Stimulated activated CD8-positive, alpha-beta memory T cell treated with anti-CD3 and anti-CD28 coated beads, Interleukin-7, amount 100 ng/mL, for 48 hours (primary cell): Measurements from ENCODE around the gene TMPRSS11E.
"Not testable (repeated sequence)": the region's sequence is repeated elsewhere in the genome, so short reads cannot be mapped to it uniquely, and the experiment has no call there.

Experiments used
- DNase-seq, 2 donors: peaks; one replicate each; pipeline ENCODE4 v3.0.0-alpha.2; 2020; ENCODE audit warnings: low read depth in 1 of 2; ENCODE audit errors: extremely low read depth in 1 of 2

Gene TMPRSS11E, protein sequence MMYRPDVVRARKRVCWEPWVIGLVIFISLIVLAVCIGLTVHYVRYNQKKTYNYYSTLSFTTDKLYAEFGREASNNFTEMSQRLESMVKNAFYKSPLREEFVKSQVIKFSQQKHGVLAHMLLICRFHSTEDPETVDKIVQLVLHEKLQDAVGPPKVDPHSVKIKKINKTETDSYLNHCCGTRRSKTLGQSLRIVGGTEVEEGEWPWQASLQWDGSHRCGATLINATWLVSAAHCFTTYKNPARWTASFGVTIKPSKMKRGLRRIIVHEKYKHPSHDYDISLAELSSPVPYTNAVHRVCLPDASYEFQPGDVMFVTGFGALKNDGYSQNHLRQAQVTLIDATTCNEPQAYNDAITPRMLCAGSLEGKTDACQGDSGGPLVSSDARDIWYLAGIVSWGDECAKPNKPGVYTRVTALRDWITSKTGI

DNA sequence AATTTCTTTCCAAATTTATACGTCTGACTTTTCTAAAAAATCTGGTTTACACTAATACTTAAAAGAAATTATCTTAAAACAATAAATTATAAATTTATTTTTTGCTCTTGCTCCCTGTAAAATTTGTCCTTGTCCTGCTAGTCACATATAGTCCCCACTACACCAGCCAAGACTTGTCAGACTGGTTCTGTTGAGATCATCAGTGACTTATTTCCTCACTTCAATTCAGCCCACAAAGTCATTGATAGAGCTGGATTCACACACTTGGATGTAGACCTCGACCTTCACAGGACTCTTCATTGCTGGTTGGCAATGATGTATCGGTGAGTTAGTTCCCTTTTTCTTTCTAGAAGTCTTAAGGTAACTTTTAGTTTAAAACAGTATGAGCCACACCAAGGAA lies at the start of gene TMPRSS11E:
Gene TMPRSS11E, plus strand, starts transcription at position 263 of the 400 bp plus-strand sequence. Its CDS starts 50 bp downstream, at position 313.
- DNase-seq: no peak

DNA sequence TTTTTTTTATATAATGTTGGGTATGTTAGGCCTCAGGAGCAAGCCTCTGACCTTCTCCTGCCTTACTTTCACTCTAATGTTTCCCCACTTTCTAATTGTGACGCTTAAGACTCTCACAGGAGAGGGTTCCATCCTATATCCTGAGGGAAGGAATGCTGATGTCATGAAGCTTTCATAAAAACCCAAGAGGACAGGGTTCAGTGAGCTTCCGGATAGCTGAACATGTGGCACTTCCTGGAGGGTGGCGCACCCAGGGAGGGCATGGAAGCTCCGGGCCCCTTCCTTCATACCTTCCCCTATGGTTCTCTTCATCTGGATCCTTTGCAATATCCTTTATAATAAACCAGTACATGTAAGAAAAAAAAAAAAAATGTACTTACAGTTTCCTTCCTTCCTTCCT lies 48.0 kb upstream of the TMPRSS11E start:
- DNase-seq: no peak

DNA sequence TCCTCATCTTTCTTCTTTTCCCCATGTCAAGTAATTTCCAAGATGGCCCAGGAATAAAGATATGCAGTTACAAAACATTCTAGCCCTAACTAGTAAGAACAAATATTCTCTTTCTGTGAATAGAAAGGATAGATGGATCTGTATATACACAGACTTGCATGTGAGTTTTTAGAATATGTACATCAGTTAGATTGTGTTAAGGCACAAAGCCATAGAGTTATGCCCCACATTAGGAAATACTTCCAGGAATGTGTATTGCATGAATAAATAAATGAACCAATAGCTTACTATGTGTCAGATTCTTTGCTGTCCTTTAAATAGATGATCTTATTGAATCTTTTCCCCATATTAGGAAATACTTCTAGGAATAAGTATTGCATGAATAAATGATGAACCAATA lies 46.0 kb upstream of the TMPRSS11E start:
- no peak for DNase-seq

DNA sequence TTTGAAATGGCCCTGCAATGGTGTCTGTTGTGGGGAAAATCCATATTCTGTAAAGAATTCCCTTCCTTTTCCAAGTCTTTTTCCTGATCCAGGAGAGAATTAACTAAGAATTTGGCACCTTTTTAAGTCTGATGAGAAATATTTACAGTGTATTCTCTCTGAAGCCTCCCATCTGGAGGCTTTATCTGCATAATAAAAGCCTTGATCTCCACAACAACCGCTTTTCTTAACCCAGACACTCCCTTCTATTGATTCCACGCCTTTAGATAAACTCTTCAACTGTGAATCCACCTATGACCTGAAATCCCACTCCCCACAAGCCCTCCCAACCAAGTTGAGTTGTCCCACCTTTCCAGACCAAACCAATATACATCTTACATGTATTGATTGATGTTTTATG lies 43.1 kb upstream of the TMPRSS11E start:
- DNase-seq: no peak

DNA sequence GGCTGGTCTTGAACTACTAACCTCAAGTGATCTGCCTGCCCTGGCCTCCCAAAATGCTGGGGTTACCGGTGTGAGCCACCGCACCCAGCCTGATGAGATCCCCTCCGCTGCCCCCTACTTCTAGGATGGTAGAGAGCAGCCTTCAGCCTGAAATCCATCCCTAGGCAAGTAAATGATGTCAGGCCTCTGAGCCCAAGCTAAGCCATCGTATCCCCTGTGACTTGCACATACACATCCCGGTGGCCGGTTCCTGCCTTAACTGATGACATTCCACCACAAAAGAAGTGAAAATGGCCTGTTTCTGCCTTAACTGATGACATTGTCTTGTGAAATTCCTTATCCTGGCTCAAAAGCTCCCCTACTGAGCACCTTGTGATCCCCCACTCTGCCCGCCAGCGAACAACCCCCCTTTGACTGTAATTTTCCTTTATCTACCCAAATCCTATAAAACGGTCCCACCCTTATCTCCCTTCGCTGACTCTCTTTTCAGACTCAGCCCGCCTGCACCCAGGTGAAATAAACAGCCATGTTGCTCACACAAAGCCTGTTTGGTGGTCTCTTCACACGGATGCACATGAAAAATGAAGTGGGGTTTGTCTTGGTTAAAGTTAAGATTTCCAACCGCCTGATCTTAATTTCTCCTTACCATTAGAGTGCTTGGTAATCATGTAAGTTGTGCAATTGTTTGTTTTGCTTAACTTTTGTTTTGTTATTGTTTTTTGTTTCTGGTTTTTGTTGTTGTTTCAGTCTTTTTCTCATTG lies 41.4 kb upstream of the TMPRSS11E start:
- DNase-seq: not testable (repeated sequence)

DNA sequence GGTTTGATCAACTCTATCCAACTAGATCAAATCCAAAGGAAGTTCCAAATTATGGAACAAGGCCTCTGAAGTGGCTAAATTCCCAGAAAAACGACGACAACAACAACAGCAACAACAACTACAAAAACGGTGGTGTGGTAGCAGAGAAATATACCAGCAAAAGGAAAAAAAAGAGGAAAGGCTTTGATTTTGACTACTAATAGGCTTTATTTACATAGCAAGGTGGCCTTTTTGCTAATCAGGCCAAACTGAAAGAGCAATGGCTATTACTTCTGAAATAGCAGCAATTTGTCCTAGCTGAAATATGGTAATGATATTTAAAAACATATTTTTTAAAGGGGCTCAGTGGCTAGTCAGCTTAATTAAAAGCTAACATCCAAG lies 40.8 kb upstream of the TMPRSS11E start:
- DNase-seq: no peak

DNA sequence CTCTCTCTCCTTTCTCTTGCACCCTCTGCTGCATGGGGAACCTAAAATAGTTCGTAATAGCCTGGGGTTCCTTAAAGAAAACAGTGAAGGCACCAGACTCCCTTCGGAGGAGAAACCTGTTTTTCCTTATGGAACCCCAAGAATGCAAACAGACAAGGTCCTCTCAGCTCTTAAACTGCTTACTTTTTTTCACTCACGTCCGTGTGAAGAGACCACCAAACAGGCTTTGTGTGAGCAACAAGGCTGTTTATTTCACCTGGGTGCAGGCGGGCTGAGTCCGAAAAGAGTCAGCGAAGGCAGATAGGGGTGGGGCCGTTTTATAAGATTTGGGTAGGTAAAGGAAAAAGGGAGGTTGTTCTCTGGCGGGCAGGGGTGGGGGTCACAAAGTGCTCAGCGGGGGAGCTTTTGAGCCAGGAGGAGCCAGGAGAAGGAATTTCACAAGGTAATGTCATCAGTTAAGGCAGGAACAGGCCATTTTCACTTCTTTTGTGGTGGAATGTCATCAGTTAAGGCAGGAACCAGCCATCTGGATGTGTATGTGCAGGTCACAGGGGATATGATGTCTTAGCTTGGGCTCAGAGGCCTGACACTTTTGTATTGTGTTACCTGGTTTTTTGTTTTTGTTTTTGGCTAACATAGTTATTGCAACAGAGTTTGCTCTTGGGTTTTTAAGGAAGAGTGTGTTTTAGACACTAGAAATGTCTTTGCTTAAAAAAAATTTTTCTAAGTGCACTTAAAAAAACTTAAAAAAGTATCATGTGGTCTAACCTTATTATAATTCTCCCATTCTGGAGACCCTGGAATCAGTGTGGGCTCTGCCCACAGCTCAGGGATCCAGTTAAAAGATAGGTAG lies 40.0 kb upstream of the TMPRSS11E start:
- not testable (repeated sequence) for DNase-seq

DNA sequence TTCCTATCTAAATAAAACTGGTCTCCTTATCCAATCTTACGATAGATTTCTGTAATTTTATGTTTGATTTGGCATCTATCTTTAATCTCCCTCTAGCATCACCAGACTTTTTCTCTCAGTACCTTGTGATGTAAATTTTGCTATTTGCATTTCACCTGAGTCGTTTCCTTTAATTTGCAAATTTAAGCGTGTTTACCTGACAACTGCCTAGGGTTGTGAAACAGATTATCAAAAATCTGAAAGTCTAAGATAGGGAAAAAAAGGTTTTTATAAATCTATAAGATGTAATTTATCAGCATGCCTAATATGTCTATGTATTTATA lies 39.4 kb upstream of the TMPRSS11E start:
- DNase-seq: no peak

DNA sequence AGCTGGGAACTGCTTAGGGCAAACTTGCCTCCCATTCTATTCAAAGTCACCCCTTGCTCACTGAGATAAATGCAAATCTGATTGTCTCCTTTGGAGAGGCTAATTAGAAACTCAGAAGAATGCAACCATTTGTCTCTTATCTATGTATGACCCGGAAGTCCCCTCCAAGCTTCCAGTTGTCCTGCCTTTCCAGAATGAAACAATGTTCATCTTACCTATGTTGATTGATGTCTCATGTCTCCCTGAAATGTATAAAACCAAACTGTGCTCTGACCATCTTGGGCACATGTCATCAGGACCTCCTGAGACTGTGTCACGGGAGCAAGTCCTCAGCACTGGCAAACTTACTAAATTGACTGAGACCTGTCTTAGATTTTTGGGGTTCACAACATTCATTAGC lies 37.1 kb upstream of the TMPRSS11E start:
- no peak for DNase-seq

DNA sequence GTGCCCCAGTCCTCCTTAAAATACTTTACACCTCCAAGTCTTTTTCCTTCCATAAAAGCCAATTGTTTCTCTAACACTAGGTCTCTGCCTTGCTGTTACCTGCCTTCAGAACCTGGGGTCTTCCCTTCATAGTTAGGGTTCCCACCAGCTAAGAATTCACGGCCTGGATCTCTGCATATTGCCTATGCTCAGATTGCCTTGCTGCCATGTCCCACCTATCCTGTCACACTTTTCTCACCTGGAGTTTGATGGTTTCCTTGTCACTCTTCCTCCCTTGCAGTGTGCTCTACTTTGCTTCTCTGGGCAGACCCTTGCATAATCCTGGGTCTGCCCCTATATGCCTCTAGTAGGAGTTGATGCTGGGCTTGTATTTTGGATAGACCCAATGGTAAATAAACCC lies 36.6 kb upstream of the TMPRSS11E start:
- DNase-seq: no peak

DNA sequence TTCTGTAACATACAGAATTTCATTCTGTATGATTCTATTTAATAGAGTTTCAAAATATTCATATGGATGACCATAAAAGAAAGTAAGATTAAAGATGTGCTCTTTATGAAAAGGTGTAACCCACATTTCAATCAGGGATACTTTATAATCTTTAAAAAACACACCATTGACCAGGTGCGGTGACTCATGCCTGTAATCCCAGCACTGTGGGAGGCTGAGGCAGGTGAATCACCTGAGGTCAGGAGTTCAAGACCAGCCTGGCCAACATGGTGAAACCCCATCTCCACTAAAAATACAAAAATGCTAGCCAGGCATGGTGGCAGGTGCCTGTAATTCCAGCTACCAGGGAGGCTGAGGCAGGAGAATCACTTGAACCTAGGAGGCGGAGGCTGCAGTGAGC lies 35.2 kb upstream of the TMPRSS11E start:
- DNase-seq: not testable (repeated sequence)

DNA sequence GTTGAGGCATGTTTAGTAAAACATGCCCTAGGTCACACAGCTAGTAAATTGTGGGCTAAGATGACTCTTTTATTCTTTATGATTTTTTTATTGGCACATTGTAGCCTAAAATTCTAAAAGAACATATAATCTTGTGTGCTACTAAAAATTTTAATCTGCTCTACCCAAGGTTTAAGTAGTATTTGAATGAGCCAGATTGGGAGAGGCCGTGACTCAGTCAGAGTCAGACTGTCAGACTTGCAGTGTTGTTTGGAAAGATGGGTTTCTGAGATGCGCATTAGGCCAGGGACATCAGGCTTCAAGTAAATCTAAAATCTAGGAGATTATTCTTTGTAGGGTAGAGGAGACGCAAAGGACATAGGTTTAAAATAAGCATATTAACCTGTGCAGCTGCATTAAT lies 30.7 kb upstream of the TMPRSS11E start:
- no peak for DNase-seq

DNA sequence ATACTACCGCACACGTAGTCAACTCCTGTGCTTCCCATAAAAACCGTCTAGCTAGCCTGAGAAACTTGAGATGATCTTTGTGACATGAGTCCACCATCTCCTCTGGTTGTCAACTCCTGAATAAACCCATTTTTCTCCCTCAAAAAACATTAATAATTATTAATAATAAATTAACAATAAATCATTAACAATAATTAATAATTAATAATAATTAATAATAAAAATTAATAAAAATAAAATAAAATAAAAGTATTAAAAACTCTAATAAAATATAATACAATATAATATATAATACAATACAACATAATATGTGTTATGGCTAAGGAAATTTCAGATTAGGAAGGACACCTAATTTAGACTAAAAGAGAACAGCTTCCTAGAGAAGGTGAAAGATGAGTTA lies 20.7 kb upstream of the TMPRSS11E start:
- no peak for DNase-seq

DNA sequence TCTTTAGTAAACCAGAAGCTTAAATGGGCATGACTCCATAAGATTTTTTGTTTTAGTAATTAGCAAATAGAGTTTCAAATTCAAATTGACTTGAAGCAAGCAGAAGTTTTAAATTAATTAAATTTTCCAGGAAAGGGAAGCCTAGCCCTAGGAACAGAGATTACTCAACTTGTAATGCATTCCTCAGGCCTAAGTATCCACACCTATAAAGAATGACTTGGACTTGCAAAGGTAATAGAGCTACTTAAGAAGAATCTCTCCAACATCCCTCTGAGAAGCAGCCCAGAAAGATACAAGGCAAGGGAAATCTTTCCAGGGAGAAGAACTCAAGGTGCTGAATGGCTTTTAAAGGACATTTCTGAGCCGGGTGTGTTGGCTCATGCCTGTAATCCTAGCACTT lies 16.9 kb upstream of the TMPRSS11E start:
- DNase-seq: no peak

DNA sequence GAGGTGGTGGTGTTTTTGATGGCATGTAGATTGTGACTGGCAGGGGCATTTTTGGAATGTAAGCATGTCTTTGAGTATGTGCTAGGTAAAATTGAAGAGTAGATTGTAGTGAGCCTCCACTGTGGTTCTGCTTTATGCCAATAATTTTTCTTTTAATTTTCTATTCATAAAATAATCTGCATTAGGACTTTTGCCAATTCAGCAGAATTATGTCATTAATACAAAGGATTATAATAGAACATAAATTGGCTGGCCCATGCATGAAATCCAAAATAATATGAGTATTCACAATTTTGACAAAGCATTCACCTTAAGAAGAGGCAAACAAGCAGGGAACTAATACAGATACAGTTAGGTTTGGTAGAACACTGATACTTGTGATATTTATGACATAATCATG lies 14.9 kb upstream of the TMPRSS11E start:
- no peak for DNase-seq

DNA sequence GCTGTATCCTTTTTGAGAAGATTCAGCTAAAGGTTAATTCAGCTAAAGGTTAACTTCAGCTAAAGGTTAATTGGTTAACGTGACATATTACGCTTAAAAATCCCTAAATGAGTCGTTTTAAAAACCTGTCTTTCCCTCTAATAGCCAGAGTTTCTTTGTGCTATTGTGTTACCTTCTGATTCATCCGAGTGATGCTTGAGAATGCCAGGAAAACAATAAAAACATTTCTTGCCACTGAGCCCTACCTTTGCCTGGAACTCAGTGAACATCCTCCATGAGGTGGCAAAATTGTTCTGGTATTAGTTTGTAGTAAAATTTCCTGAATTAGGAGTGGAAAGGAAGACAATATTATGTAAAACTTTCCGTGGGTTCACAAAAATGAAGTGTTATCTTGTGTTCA lies 13.7 kb upstream of the TMPRSS11E start:
- no peak for DNase-seq

DNA sequence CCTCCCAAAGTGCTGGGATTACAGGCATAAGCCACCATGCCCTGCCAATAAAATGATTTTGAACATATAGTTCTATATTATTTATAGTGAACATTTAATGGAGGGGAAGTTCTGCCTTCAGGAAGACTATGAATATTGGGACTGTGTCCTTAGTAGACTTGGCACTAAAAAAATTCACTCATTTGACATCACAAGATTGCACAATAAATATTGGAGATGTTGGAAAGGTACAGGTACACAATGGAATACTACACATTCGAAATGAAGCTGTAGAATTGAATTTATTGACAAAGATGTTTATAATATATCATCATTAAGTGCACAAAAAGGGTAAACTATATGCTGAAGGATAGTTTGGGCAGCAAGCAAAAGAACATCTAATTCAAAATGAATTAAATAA lies 13.0 kb upstream of the TMPRSS11E start:
- DNase-seq: no peak

DNA sequence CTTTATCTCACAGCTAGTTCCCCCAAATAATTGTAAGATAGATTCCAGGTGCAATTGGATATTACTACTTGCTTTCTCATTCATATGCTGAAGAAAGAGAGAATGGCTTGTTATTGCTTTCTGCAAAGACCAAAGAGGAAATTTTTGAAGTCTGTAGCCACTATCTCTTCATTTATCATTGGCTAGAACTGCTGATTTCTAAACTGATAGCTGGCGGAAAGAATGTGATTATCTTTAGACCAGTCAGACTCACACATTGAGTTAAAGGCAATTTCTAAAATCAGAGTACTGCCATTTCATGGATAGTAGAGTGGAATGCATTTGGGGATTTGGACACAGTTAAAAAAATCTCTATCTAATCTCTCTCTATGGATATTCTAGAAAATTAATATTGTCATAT lies 12.4 kb upstream of the TMPRSS11E start:
- no peak for DNase-seq

DNA sequence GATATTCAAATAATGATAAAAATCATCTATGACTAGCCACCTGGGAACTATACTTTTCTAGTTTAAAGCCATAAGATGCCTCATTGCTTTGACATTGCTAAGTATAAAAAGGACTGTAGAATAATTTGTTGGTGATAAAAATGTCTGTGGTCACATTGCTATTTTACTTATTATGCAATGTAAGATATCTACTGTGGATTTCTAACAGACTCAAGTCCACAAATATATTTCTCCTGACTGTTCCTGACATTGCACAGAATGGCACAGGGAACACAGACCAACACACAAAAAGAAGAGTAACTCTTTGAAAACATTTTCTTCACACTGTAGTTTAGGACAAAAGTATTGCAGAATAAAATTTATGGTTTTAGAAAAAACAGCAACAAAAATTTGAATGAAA lies 2.2 kb upstream of the TMPRSS11E start:
- no peak for DNase-seq

DNA sequence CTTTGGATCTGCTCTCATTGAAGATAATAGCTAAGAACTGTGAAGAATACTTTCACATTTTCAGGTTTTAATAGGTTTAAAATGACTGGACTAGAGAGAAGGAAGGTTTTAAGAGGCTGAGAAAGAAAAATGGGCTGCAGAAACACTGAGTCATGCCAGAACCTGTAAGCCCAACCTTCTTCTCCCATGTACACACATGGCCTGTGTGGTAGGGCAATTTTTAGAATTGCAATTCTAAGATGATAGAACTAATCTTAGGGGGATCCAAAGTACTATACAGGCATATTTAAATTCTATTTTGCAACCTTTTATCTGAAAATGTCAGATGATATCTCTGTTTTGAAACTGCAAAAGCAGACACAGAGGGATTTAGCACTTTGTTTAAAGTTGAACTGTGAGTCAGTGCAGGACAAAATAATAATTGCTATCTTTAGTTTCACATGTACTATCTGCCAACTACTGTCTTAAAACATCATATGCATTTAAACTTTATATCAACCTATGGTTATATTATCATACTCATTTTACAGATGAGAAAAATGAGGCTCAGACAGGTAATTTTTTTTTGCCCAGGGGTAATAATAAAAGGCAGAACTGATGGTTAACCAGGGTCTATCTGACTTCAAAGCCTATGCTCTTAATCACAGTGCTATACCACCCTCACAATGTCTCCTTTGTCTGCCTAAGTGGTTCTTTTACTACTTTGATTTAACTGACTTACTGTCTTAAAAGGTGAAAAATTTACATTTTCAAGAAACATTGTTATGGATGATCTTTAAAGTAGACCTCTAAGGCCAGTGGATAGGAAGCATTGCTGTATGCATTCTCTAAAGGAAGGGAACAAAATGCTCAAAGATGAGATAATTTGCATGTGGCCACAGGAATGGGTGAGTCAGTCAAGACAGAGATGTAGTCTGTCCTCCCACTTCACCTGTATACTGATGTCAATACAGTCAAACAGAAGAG lies 4.3 kb downstream of the TMPRSS11E start:
- DNase-seq: no peak
